Liver (tissue), 3 donors: ENCODE data around the gene MANBA.

Experiments
- ATF3 ChIP-seq: IDR thresholded peaks from 2 replicates; pipeline ENCODE4 v1.6.1; 2016; ENCODE audit warnings: antibody characterized with exemption
- CTCF ChIP-seq: fragments of 150-350 bp; IDR thresholded peaks from 2 replicates; pipeline ENCODE4 v1.5.1; 2017; ENCODE audit warnings: improper control_type of control experiment, low read depth, low read length; ENCODE audit not compliant: missing input control
- EGR1 ChIP-seq, 2 donors: IDR thresholded peaks; 2 replicates each; pipeline ENCODE4 v1.6.1; 2016 to 2018; ENCODE audit warnings: antibody characterized with exemption in 2 of 2, low read depth in 2 of 2
- GABPA ChIP-seq, 2 donors: IDR thresholded peaks in 1 of 2; conservative IDR thresholded peaks in 1 of 2; 2 replicates each; pipeline ENCODE4 v1.6.1; 2016; ENCODE audit warnings: antibody characterized with exemption in 2 of 2, mild to moderate bottlenecking in 1 of 2, moderate library complexity in 1 of 2
- HNF4G ChIP-seq: IDR thresholded peaks from 2 replicates; pipeline ENCODE4 v1.6.1; 2016; ENCODE audit warnings: antibody characterized with exemption
- JUND ChIP-seq, 2 donors: IDR thresholded peaks; 2 replicates each; pipeline ENCODE4 v1.6.1; 2016; ENCODE audit warnings: antibody characterized with exemption in 2 of 2
- MAX ChIP-seq: IDR thresholded peaks from 2 replicates; pipeline ENCODE4 v1.6.1; 2016; ENCODE audit warnings: antibody characterized with exemption
- RAD21 ChIP-seq, 2 donors: IDR thresholded peaks; 2 replicates each; pipeline ENCODE4 v1.6.1; 2016; ENCODE audit warnings: antibody characterized with exemption in 2 of 2, mild to moderate bottlenecking in 2 of 2
- REST ChIP-seq: IDR thresholded peaks from 2 replicates; pipeline ENCODE4 v1.6.1; 2016; ENCODE audit warnings: antibody characterized with exemption, mild to moderate bottlenecking
- RXRA ChIP-seq, 2 donors: IDR thresholded peaks; 2 replicates each; pipeline ENCODE4 v1.6.1; 2017 to 2018; ENCODE audit warnings: antibody characterized with exemption in 2 of 2, mild to moderate bottlenecking in 1 of 2
- SP1 ChIP-seq: IDR thresholded peaks from 2 replicates; pipeline ENCODE4 v1.6.1; 2018; ENCODE audit warnings: antibody characterized with exemption, mild to moderate bottlenecking
- TAF1 ChIP-seq: conservative IDR thresholded peaks from 2 replicates; pipeline ENCODE4 v1.6.1; 2016; ENCODE audit warnings: antibody characterized with exemption, mild to moderate bottlenecking
- YY1 ChIP-seq: IDR thresholded peaks from 2 replicates; pipeline ENCODE4 v1.6.1; 2016; ENCODE audit warnings: antibody characterized with exemption, mild to moderate bottlenecking
- ZBTB33 ChIP-seq: IDR thresholded peaks from 2 replicates; pipeline ENCODE4 v1.6.1; 2016; ENCODE audit warnings: antibody characterized with exemption
- donor health status: healthy.
- donor health status: healthy.

GRCh38 chr4:102632241-102633065 lies 128.3 kb downstream of the MANBA start:
- TF ChIP-seq REST: no peak
- no peak for TF ChIP-seq CTCF
- no peak for TF ChIP-seq YY1
- no peak for TF ChIP-seq ZBTB33
- no peak for TF ChIP-seq RXRA (IDR thresholded peaks at IDR 0.05)
- TF ChIP-seq ATF3: no peak
- no peak for TF ChIP-seq SP1
- TF ChIP-seq RAD21 (IDR thresholded peaks at IDR 0.05): no peak
- TF ChIP-seq GABPA (IDR thresholded peaks at IDR 0.05 in 1 of 2, conservative IDR thresholded peaks at IDR 0.05 in 1 of 2): no peak
- TF ChIP-seq TAF1: no peak
- no peak for TF ChIP-seq MAX
- TF ChIP-seq EGR1 (IDR thresholded peaks at IDR 0.05; ENCODE audit: low read depth in 2 of 2): no peak
- no peak for TF ChIP-seq JUND (IDR thresholded peaks at IDR 0.05)
- no peak for TF ChIP-seq HNF4G
